HCT116 (cell line): ENCODE data around the gene ARL5A.

Source experiments
- CTCF ChIP-seq, 3 experiments: fragments of 200-600 bp in 1 of 3; sonication (generic) in 1 of 3; IDR thresholded peaks in 2 of 3; conservative IDR thresholded peaks in 1 of 3; 2 replicates each; pipeline ENCODE4 v1.5.1; 2012 to 2017; ENCODE audit warnings: low read depth in 2 of 3, low read length in 2 of 3, antibody characterized with exemption in 1 of 3, borderline replicate concordance in 1 of 3, control low read depth in 1 of 3, mild to moderate bottlenecking in 1 of 3, mixed read lengths in 1 of 3, mixed run types in 1 of 3, moderate library complexity in 1 of 3; ENCODE audit not compliant: insufficient read depth in 1 of 3
- JUND ChIP-seq: IDR thresholded peaks from 2 replicates; pipeline ENCODE4 v1.6.1; 2012
- POLR2A ChIP-seq: IDR thresholded peaks from 2 replicates; pipeline ENCODE4 v1.7.0; 2011; ENCODE audit warnings: borderline replicate concordance; ENCODE audit not compliant: insufficient read depth, insufficient read length; ENCODE audit errors: extremely low read depth
- POLR2AphosphoS5 ChIP-seq: IDR thresholded peaks from 2 replicates; pipeline ENCODE4 v1.6.1; 2011; ENCODE audit warnings: mild to moderate bottlenecking, low read depth, low read length, moderate library complexity
- SIN3A ChIP-seq: IDR thresholded peaks from 2 replicates; pipeline ENCODE4 v1.6.1; 2012; ENCODE audit warnings: low read depth
- TCF7L2 ChIP-seq: IDR thresholded peaks from 2 replicates; pipeline ENCODE4 v1.7.0; 2011; ENCODE audit warnings: borderline replicate concordance, inconsistent platforms; ENCODE audit not compliant: insufficient read depth, insufficient read length; ENCODE audit errors: extremely low read depth

- no peak for TF ChIP-seq CTCF (IDR thresholded peaks at IDR 0.05 in 2 of 3, conservative IDR thresholded peaks at IDR 0.05 in 1 of 3; ENCODE audit: borderline replicate concordance in 1 of 3, insufficient read depth in 1 of 3, low read depth in 2 of 3, low read length in 2 of 3)
- no peak for TF ChIP-seq TCF7L2
- no peak for TF ChIP-seq SIN3A
- TF ChIP-seq POLR2A: no peak
- TF ChIP-seq JUND: no peak
- TF ChIP-seq POLR2AphosphoS5: no peak
Measured at GRCh38 chr2:151841047-151841424, 12.8 kb upstream of the ARL5A start.
